ENCODE data around the gene DYNC1I1.

Gene DYNC1I1

DNA sequence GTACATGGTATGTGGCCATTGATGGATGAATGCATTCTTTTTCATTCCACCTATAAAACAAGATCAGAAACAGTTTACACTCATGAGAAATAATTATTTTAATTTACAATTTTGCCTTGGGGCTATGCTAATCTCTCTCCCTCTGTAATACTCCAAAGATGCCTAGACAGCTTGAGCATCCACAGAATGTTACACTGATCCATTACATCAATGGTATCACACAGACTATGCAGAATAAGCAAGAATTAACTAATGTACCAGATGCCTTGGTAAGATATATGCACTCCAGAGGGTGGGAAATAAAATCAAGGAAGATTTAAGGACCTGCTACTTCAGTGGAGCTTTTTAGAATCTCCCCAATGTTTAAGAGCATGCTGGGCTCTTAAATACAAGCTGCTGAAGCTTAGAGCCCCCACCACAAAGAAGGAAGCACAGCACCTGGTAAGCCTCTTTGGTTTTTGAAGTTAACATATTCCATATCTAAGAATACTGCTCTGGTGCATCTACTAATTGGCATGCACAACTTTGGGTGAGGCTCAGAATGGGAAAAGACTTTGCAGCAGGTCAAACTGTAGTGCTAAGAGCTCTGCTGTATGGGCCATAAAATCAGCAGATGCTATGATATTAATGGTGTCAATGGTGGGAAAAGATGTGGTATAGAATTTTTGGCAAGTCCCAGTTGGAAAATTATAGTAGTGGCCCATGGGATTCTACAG lies 329.9 kb downstream of the DYNC1I1 start:
- DNase-seq (no peak), ATAC-seq (no peak)
- Mint-ChIP-seq H3K4me3 (no peak overlapping the region), H3K9me3 (no peaks in the 10 kb centered on the region), H3K27me3 (peaks cover 12% of the 10 kb centered on the region), H3K4me1 (no peaks in the 10 kb centered on the region), H3K27ac (no peak overlapping the region)

DNA sequence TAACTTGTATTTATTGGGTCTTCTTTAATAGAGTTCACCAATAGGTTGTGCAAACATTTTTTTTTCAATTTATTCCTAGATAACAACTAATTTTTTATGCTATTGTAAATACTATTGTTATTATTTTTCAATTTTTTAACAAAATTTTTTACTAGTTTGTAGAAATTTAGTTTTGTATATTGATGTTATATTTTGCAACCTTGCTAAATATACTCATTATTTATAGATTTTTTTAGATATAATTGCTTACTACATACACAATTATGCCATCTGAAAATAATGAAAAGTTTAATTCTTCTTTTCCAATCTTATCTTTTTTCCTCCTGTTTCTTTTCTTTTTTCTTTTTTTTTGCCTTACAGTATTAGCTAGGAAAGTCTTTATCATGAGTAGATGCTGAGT lies 332.6 kb downstream of the DYNC1I1 start:
- no peaks in the 10 kb centered on the region for H3K9me3 Mint-ChIP-seq
- no peak overlapping the region for H3K27ac Mint-ChIP-seq
- H3K27me3 Mint-ChIP-seq, result peaks cover 8% of the 10 kb centered on the region
- ATAC-seq (no peak), DNase-seq (no peak)
- H3K4me3 Mint-ChIP-seq, result no peak overlapping the region
- no peaks in the 10 kb centered on the region for H3K4me1 Mint-ChIP-seq

DNA sequence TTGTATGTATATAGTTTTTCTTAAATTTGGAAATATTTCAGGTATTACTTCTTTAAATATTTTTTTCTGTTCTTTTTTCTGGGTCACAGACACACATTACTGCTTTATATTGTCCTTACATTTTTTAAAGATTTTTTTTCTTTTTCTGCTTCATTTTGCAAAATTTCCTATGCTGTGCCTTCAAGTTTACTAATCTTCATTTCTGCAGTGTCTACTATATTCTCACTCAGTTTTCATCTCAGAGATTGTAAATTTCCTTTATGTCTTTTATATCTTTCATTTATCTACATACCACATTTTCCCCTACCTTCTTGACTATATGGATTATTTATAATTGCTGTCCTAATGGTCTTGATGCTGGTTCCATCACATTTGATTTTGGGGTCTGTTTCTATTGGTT lies 339.1 kb downstream of the DYNC1I1 start:
- H3K27me3 Mint-ChIP-seq, result peaks cover 36% of the 10 kb centered on the region
- H3K27ac Mint-ChIP-seq, result no peak overlapping the region
- ATAC-seq (no peak), DNase-seq (no peak)
- H3K4me1 Mint-ChIP-seq, result no peaks in the 10 kb centered on the region
- H3K4me3 Mint-ChIP-seq, result no peak overlapping the region
- peaks cover 0 to 14% of the 10 kb centered on the region in 2 donors for H3K9me3 Mint-ChIP-seq

DNA sequence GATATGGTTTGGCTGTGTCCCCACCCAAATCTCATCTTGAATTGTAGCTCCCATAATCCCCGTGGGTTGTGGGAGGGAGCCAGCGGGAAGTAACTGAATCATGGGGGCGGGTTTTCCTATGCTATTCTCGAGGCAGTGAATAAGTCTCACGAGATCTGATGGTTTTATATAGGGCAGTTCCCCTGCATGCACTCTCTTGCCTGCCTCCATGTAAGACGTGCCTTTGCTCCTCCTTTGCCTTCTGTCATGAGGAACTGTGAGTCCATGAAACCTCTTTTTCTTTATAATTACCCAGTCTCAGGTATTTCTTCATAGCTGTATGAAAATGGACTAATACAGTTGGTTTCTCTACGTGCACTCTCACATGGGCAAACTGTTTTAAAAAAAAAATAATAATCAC lies 341.8 kb downstream of the DYNC1I1 start:
- Mint-ChIP-seq H3K27me3 (peaks cover 36% of the 10 kb centered on the region), H3K4me1 (no peaks in the 10 kb centered on the region), H3K27ac (no peak overlapping the region), H3K4me3 (no peak overlapping the region), H3K9me3 (peaks cover 0 to 14% of the 10 kb centered on the region in 2 donors)
- DNase-seq (no peak), ATAC-seq (no peak)

DNA sequence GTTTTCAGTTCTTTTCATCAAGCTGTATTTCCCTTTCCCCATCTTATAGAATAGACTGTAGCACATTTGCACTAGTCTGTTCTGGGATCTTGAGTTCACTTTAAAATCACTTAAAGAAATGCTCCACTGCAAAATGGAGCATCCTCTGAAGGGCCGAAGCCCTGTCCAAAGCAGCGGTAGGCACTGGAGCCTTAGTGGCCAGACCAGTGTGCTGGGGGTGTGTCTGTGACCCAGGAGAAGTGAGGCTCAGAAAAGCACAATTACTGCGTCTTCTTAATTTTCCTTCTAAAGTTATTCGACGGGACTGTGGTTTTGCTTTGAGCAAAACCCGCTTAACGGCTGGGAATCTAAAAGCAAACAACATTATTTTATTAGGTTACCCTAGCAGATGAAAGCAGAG lies 343.8 kb downstream of the DYNC1I1 start:
- ATAC-seq (no peak), DNase-seq (no peak)
- Mint-ChIP-seq H3K27ac (no peak overlapping the region), H3K27me3 (peaks cover 17% of the 10 kb centered on the region), H3K4me1 (no peaks in the 10 kb centered on the region), H3K4me3 (no peak overlapping the region), H3K9me3 (peaks cover 0 to 10% of the 10 kb centered on the region in 2 donors)

DNA sequence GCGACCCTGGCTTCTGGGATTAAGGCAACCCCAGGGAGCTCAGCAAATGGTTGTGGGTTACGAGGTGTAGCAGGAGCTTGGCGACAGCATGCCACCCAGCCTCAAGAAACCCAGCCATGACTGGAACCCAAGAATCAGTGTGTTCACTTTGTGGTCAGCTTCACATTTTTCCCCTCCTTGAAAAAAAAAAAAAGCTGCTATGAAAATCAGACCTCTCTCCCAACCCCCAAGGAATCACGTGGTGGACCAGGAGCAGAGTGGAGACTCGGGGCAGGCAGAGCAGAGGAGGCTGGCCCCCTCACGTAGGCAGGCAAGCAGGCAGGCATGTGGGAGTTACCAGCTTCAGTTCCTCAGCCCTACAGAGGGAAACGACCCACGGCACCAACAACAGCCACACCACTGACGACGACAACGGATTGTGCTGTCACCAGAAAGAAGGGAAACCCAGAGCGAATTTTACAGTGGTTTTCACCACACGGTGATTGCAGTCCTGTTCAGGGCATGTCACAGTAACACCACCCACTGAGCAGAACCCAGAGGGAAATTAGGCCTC lies 346.2 kb downstream of the DYNC1I1 start:
- Mint-ChIP-seq H3K9me3 (no peaks in the 10 kb centered on the region), H3K4me1 (no peaks in the 10 kb centered on the region), H3K27me3 (no peaks in the 10 kb centered on the region), H3K27ac (no peak overlapping the region), H3K4me3 (no peak overlapping the region)
- ATAC-seq, result no peak
- DNase-seq, result no peak

DNA sequence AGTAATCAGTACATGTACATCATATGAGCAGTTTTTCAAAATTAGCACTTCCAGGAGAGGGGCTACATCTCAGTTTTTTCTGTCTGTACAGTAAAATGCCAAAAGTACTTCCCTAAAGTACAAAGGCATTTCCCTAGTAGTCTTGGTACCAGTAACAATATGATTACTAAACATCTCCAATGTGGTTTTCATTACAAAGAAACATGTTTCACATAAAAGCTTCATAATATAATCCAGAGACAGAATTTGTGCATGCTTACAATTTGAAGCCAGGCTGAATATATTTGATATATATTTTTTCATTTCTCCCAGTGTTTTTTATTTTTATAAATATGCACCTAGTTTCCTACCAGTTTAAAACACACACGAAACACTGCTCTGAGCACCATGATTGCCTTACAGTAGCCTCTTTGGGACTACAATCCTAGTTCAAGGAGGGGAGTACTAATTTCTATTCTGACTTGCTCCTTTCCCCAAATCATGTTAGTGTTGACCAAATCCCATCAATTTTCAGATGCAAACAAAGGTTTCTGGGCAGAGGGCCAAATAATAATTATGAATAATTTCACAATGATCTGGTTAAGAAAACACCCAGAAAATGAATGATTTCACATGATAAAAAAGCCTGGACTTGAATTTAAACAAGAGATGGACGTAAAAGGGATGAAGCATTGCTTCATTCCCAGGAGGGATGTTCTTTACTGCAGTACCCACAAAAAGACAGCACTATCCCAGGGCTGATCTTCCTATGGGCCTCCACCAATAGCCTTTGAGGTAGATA lies 348.3 kb downstream of the DYNC1I1 start:
- no peak for DNase-seq

DNA sequence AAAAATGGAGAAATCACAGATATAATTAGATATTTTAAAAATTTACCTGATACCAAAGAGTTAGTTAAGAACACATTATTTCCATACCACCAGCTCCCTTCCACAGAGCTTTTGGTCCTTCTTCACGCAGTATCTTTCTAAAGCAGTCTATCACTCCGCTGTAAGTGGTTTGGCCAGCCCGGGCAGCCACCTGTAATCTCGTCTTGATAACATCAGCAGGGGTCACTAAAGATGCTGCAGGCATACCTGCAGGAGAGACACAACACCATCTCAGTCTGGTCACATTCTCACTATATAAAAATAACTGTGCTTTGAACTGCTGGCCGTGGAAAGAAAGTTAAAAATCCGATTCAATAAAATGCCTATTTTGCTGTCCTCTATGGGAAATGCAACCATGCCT lies 349.4 kb downstream of the DYNC1I1 start:
- no peaks in the 10 kb centered on the region for H3K4me1 Mint-ChIP-seq
- DNase-seq (no peak), ATAC-seq (no peak)
- no peaks in the 10 kb centered on the region for H3K27me3 Mint-ChIP-seq
- no peaks in the 10 kb centered on the region for H3K9me3 Mint-ChIP-seq
- H3K4me3 Mint-ChIP-seq, result no peak overlapping the region
- H3K27ac Mint-ChIP-seq, result no peak overlapping the region

More for the DNA sequence above, 348.3 kb downstream of the DYNC1I1 start:
- H3K4me3 Mint-ChIP-seq, result no peak overlapping the region
- H3K27me3 Mint-ChIP-seq, result no peaks in the 10 kb centered on the region
- no peaks in the 10 kb centered on the region for H3K4me1 Mint-ChIP-seq
- H3K27ac Mint-ChIP-seq, result no peak overlapping the region
- ATAC-seq, result no peak
- no peaks in the 10 kb centered on the region for H3K9me3 Mint-ChIP-seq

DNA sequence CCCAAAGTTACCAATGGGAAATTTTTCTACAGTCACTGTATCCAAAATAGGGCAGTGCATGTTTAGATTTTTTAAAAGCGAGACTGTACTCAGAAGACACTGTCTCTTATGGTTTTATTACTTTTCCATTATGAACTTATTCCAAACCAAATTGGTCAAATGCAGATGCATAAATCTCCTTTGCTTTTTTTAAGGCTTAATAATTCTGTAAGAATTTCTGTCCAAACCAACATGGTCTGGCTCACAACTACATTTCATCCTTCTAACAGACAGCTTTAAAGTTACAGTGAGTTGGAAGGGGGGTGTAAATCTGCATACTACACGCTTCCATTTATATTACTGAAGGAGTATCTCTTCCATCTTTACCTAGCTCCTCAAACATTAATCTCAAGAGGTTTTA lies 350.4 kb downstream of the DYNC1I1 start:
- Mint-ChIP-seq H3K4me1 (no peaks in the 10 kb centered on the region), H3K27me3 (no peaks in the 10 kb centered on the region), H3K4me3 (no peak overlapping the region), H3K27ac (no peak overlapping the region), H3K9me3 (no peaks in the 10 kb centered on the region)
- DNase-seq (no peak), ATAC-seq (no peak)

DNA sequence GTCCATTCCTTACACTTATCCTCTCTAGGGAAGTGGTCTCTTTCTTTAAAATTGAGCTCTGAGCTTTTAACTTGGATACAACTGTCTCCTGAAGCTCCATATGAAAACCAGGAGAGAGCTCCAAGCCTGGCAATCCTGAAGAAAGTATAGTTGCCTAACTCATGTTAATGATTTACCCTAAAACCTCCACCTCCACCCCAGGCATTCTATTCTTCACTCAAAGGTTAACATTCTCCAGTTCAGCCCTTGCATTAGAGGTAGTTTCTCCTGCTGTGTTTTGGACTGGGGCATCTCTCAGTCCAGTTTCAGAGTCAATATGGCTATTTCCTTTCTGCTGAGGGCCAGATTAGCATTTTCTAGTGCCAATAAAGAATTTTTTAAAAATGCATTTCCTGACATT lies 354.0 kb downstream of the DYNC1I1 start:
- no peaks in the 10 kb centered on the region for H3K9me3 Mint-ChIP-seq
- ATAC-seq (no peak), DNase-seq (no peak)
- H3K4me3 Mint-ChIP-seq, result no peak overlapping the region
- H3K27ac Mint-ChIP-seq, result no peak overlapping the region
- no peaks in the 10 kb centered on the region for H3K4me1 Mint-ChIP-seq
- H3K27me3 Mint-ChIP-seq, result no peaks in the 10 kb centered on the region

DNA sequence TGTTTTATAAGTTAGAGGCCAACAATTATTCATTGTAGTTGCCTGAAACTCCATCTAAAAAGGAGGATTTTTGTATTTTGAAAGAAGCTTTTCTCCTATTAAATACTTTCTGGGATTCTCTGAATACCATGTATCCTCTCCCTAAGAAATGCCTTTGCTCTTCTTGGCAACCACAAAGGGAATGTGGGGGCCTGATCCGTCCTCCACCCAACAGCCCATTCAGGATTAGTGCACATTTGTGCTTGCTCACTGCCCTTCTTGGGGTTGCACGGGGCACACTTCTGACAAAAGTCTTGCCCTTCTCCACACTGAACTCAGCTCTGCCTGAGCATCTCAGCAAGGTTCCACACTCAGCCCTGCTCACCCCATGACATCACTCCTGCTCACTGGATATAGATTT lies 355.4 kb downstream of the DYNC1I1 start:
- no peaks in the 10 kb centered on the region for H3K27me3 Mint-ChIP-seq
- no peak overlapping the region for H3K4me3 Mint-ChIP-seq
- ATAC-seq (no peak), DNase-seq (no peak)
- H3K27ac Mint-ChIP-seq, result no peak overlapping the region
- H3K9me3 Mint-ChIP-seq, result no peaks in the 10 kb centered on the region
- H3K4me1 Mint-ChIP-seq, result no peaks in the 10 kb centered on the region

DNA sequence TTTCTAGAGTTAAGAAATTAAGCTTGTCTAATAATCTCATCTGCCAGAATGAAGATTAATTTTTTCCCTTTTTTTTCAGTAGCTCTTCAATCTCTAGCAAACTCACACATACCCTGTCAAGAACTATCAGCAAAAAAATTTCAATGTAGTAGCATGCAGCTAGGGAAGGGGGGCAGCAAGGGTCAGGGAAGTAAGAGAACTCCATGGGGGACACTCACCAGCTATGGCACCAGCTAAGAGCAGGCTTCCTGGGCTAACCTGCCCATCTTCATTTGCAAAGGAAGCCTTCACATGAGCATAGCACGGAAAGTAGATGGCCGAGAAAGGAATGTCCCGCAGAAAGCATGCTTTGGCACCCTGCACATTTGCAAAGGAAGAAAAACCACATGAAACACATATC lies 359.2 kb downstream of the DYNC1I1 start:
- H3K27ac Mint-ChIP-seq, result no peak overlapping the region
- no peaks in the 10 kb centered on the region for H3K27me3 Mint-ChIP-seq
- no peak overlapping the region for H3K4me3 Mint-ChIP-seq

DNA sequence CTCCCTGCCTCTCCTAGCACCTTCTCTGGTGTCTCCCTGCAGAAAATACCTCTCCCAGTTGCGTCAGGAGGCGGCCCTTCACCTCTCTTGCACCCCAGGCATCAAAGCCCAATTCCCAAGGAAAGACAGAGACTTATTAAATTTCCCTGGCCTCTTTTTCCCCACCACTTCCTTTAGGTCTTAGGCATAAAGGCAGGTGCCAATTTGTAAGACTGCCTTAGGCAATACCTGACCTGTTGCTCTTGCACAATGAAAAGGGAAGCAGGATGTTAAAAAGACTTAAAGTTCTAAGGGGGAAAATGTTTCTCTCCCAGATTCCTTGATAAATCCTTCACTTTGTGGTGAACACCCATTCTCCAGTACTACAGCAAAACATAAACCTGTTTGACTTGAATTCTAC lies 362.9 kb downstream of the DYNC1I1 start:
- DNase-seq (no peak), ATAC-seq (no peak)
- Mint-ChIP-seq H3K9me3 (no peaks in the 10 kb centered on the region), H3K27ac (peak overlapping the region in 1 of 2 donors; percentile 82), H3K4me3 (no peak overlapping the region), H3K4me1 (no peaks in the 10 kb centered on the region), H3K27me3 (no peaks in the 10 kb centered on the region)

More for the DNA sequence above, 359.2 kb downstream of the DYNC1I1 start:
- no peak for ATAC-seq
- Mint-ChIP-seq H3K4me1 (no peaks in the 10 kb centered on the region), H3K9me3 (no peaks in the 10 kb centered on the region)
- no peak for DNase-seq

DNA sequence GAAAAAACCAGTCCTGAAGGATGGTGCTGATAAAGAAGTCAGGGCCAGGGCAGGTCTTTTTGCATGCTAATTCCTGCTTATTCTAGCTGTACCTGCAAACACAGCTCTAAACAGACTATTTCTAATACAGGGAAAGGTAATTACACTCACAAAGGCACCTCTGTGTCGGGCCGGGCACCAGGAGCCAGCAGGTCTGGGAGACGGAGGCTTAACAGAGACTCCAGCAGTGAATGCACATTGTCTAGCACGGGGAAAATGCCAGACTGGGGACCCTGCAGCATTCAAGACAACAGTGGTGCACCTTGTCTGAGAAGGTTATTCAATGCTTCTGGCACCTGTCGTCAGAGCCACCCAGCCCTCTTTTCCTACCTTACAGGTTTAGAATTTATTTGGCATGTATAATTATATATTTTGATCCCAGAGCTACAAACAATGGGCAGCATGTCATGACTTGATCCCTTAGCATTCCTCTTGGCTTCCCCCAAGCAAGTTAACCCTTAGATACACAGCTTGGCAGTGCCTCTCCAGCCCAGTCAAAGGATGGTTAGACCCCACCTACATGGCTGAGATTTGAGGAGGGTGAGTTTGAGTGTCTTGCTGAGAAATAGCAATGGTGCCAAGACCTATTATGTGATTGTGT lies 364.4 kb downstream of the DYNC1I1 start:
- no peak overlapping the region for H3K4me3 Mint-ChIP-seq
- DNase-seq, result no peak
- H3K4me1 Mint-ChIP-seq, result no peaks in the 10 kb centered on the region
- no peak for ATAC-seq
- H3K9me3 Mint-ChIP-seq, result no peaks in the 10 kb centered on the region
- H3K27ac Mint-ChIP-seq, result no peak overlapping the region
- H3K27me3 Mint-ChIP-seq, result no peaks in the 10 kb centered on the region

DNA sequence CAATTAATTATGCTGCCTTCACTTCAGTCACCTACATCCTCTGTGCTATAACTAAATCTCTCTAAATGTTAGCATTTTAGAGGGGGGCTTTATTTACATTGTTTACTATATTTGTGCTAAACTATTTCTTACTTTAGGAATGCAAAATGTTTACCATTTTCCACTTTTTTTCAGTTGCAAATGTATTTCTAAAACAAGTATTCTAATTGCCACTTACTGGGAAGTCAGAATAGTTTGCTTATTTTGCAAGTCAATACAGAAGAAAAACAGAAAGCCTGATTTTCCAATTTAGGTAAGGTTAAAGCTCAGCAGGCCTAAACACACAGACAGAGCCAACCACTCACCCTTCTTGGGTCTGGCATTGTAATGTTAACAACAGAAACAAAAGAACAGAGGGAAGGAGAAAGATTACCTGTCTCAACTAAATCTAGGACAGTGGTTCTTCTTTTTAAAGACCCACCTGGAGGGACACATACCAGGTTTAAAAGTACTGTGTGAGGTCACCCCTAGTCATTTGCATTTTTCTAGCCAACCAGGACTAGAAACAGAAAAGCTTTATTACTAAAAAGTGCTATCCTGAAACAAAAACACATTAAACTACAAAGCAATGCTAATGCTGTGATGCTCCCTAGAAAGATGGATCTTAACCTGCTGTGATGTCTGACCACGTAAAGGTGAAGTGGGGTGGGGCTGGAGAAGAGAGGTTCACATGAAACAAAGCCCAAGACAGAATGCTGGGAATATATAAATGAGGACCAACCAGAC lies 371.3 kb downstream of the DYNC1I1 start:
- ATAC-seq (no peak), DNase-seq (no peak)
- H3K27me3 Mint-ChIP-seq, result no peaks in the 10 kb centered on the region
- no peak overlapping the region for H3K27ac Mint-ChIP-seq
- no peaks in the 10 kb centered on the region for H3K4me1 Mint-ChIP-seq
- no peaks in the 10 kb centered on the region for H3K9me3 Mint-ChIP-seq
- H3K4me3 Mint-ChIP-seq, result no peak overlapping the region

Data from stimulated activated naive CD8-positive, alpha-beta T cell treated with anti-CD3 and anti-CD28 coated beads, Interleukin-15, amount 100 ng/mL, for 72 hours (primary cell).